SK-N-MC (cell line): ENCODE results near the gene ZNF791.
"Not testable (repeated sequence)": the region's sequence is repeated elsewhere in the genome, so short reads cannot be mapped to it uniquely, and the experiment has no call there.

Experiments
- FOXP2 ChIP-seq: optimal IDR thresholded peaks from 2 replicates; pipeline ENCODE3; 2011; ENCODE audit warnings: mild to moderate bottlenecking, moderate library complexity; ENCODE audit not compliant: insufficient read depth; ENCODE audit errors: extremely low read length, control extremely low read depth
- POLR2AphosphoS5 ChIP-seq: IDR thresholded peaks from 2 replicates; pipeline ENCODE4 v1.6.1; 2012; ENCODE audit warnings: mild to moderate bottlenecking, low read depth, low read length, borderline replicate concordance

DNA sequence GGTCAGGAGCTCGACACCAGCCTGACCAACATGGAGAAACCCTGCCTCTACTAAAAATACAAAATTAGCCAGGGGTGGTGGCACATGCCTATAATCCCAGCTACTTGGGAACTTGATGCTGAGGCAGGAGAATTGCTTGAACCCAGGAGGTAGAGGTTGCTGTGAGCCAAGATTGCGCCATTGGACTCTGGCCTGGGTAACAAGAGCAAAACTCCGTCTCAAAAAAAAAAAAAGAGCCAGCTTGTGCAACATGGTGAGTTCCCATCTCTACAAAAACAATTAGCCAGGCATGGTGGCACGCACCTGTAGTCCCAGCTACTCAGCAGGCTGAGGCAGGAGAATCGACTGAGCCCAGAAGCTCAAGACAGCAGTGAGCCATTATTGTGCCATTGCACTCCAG lies 67.3 kb downstream of the ZNF791 start:
- not testable (repeated sequence) for TF ChIP-seq FOXP2, POLR2AphosphoS5
